GM21619 (cell line): ENCODE measurements around the gene SPAAR.
"Not testable (repeated sequence)": the region's sequence is repeated elsewhere in the genome, so short reads cannot be mapped to it uniquely, and the experiment has no call there.

Experiments
- ATAC-seq: cut with Tn5 transposase; IDR thresholded peaks from one replicate; pipeline ENCODE4 v1.9.1; 2021; ENCODE audit not compliant: unreplicated experiment

SPAAR gene

GRCh38 chr9:35920051-35920620 is 10.8 kb downstream of the SPAAR start:
- ATAC-seq = no peak

GRCh38 chr9:35923598-35923926 is 14.3 kb downstream of the SPAAR start:
- ATAC-seq = no peak

GRCh38 chr9:35923927-35924763 is 14.9 kb downstream of the SPAAR start:
- no peak for ATAC-seq

- ATAC-seq = no peak
These were observed 19.5 kb downstream of the SPAAR start for GRCh38 chr9:35928591-35929452.

- no peak for ATAC-seq
These were observed 20.1 kb downstream of the SPAAR start for GRCh38 chr9:35929453-35929718.

- ATAC-seq = no peak
These were observed 21.2 kb downstream of the SPAAR start for GRCh38 chr9:35930521-35930920.

GRCh38 chr9:35930989-35931388 is 21.7 kb downstream of the SPAAR start:
- no peak for ATAC-seq

GRCh38 chr9:35932735-35933134 is 23.4 kb downstream of the SPAAR start:
- ATAC-seq = no peak

- ATAC-seq = no peak
These were observed 24.3 kb downstream of the SPAAR start for GRCh38 chr9:35933550-35934067.

GRCh38 chr9:35934069-35934468 is 24.8 kb downstream of the SPAAR start:
- not testable (repeated sequence) for ATAC-seq

- ATAC-seq = no peak
These were observed 26.0 kb downstream of the SPAAR start for GRCh38 chr9:35935261-35935660.

- ATAC-seq = no peak
These were observed 26.6 kb downstream of the SPAAR start for GRCh38 chr9:35935755-35936509.

GRCh38 chr9:35937227-35937626 is 27.9 kb downstream of the SPAAR start:
- no peak for ATAC-seq

GRCh38 chr9:35938474-35939356 is 29.4 kb downstream of the SPAAR start:
- no peak for ATAC-seq

GRCh38 chr9:35939679-35940250 is 30.5 kb downstream of the SPAAR start:
- no peak for ATAC-seq

GRCh38 chr9:35940458-35941407 is 31.4 kb downstream of the SPAAR start:
- ATAC-seq = no peak

GRCh38 chr9:35942286-35942685 is 33.0 kb downstream of the SPAAR start:
- no peak for ATAC-seq

- ATAC-seq = no peak
These were observed 34.9 kb downstream of the SPAAR start for GRCh38 chr9:35944173-35944572.

GRCh38 chr9:35944841-35945240 is 35.6 kb downstream of the SPAAR start:
- no peak for ATAC-seq
